ENCODE data around the gene OR5B3.

The OR5B3 gene

DNA sequence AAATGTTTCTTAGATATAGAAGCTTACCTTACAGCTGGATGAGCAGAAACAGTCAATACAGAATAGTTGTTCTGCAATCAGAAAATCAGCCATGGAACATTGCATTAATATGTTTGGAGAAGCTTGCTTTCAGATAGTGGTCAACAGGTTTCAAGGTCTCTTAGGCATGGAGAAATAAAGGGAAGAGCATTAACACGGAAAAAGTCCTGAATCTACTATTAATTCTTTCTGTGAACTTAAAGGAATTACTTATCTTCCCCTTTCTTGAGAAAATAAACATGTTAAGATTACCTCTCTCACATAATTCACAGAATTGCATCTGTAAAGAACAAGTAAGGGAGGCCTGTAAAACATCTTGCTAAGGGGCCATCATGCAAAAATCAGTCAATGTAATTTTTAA is at the start of gene OR5B3:
Gene OR5B3 (minus strand): TSS at position 101 of the 400 bp plus-strand sequence. CDS start 3,465 bp downstream, outside the sequence.
- TF ChIP-seq, protein P1, sequence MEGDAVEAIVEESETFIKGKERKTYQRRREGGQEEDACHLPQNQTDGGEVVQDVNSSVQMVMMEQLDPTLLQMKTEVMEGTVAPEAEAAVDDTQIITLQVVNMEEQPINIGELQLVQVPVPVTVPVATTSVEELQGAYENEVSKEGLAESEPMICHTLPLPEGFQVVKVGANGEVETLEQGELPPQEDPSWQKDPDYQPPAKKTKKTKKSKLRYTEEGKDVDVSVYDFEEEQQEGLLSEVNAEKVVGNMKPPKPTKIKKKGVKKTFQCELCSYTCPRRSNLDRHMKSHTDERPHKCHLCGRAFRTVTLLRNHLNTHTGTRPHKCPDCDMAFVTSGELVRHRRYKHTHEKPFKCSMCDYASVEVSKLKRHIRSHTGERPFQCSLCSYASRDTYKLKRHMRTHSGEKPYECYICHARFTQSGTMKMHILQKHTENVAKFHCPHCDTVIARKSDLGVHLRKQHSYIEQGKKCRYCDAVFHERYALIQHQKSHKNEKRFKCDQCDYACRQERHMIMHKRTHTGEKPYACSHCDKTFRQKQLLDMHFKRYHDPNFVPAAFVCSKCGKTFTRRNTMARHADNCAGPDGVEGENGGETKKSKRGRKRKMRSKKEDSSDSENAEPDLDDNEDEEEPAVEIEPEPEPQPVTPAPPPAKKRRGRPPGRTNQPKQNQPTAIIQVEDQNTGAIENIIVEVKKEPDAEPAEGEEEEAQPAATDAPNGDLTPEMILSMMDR (IDR thresholded peaks at IDR 0.05; ENCODE audit: extremely low read depth, missing control alignments), result no peak
- no peak for DNase-seq (ENCODE audit: low spot score)

DNA sequence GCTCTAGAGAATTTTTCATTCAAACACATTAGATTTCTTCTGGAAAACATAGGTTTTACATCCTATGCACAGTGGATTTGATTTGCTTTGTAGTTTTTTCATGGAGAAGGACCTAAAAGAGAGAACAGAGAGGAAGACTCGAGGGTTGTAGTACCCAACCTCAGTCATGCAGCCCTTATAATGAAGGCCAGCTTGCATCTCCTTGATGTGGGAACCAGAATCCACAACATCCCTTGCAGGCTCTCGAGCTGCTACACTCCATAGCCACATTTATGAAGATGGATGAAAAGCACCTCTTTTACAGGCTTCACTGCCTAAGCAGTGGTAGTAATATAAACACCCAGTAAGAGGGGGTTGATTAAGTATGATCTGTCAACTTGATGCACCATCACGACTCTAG is 44.9 kb upstream of the OR5B3 start:
- TF ChIP-seq, protein P1 (IDR thresholded peaks at IDR 0.05; ENCODE audit: extremely low read depth, missing control alignments), result no peak
- no peak for DNase-seq (ENCODE audit: low spot score)

GRCh38 chr11:58446294-58446693 is 39.6 kb upstream of the OR5B3 start:
- TF ChIP-seq, protein P1 (IDR thresholded peaks at IDR 0.05; ENCODE audit: extremely low read depth, missing control alignments), result no peak
- no peak for DNase-seq (ENCODE audit: low spot score)

DNA sequence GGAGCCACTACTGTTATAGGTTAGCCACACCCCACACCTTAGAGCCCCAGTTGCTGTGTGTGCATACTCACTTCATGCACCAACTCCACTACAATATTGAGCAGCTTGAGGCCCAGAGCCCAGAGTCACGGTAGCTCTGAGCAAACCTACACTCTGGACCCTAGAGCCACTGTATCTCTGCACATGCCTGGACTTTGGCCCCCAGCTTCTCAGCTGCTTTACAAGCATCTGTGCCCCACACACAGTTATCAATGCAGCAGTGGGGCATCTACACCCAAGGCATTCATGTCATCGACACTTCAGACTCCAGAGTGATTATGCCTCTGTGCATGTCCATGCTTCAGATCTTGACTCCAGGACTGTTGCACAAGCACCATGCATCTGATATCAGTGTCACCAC is 37.6 kb upstream of the OR5B3 start:
- DNase-seq (ENCODE audit: low spot score), result no peak
- TF ChIP-seq, protein P1 (IDR thresholded peaks at IDR 0.05; ENCODE audit: extremely low read depth, missing control alignments), result no peak

GRCh38 chr11:58442136-58442535 is 35.5 kb upstream of the OR5B3 start, which contains the start of gene OR5B12:
Gene OR5B12 (minus strand): TSS chr11:58442236. CDS start chr11:58440151, 2,085 bp downstream.
- DNase-seq (ENCODE audit: low spot score), result no peak
- TF ChIP-seq, protein P1 (IDR thresholded peaks at IDR 0.05; ENCODE audit: extremely low read depth, missing control alignments), result no peak

GRCh38 chr11:58438486-58438885 is 31.8 kb upstream of the OR5B3 start:
- TF ChIP-seq, protein P1 (IDR thresholded peaks at IDR 0.05; ENCODE audit: extremely low read depth, missing control alignments), result no peak
- no peak for DNase-seq (ENCODE audit: low spot score)

DNA sequence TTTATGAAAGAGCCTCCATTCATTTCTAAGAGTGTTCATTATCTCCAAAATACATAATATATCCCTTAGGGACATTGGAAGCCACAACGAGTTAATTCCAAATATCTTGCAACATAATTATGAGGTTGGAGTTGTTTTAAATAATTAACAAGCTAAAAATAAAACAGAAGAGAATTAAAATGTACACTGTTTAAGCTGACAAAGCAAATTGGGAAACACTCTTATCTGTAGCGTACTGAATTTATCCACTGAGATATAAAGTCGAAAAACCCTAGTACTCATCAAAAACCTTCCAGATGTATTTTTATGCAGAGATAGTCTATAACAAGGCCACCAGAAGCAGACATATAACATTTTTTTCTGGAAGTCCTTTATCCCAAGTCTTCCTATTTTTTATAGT is 27.5 kb upstream of the OR5B3 start:
- TF ChIP-seq, protein P1 (IDR thresholded peaks at IDR 0.05; ENCODE audit: extremely low read depth, missing control alignments), result no peak
- DNase-seq (ENCODE audit: low spot score), result no peak
